GM18907 (cell line): ENCODE results near the gene CHMP4B.
"Not testable (repeated sequence)": the region's sequence is repeated elsewhere in the genome, so short reads cannot be mapped to it uniquely, and the experiment has no call there.

Experiments
- ATAC-seq: cut with Tn5 transposase; IDR thresholded peaks from one replicate; pipeline ENCODE4 v1.9.1; 2021; ENCODE audit warnings: mild to moderate bottlenecking, moderate library complexity; ENCODE audit not compliant: unreplicated experiment

CHMP4B gene

DNA sequence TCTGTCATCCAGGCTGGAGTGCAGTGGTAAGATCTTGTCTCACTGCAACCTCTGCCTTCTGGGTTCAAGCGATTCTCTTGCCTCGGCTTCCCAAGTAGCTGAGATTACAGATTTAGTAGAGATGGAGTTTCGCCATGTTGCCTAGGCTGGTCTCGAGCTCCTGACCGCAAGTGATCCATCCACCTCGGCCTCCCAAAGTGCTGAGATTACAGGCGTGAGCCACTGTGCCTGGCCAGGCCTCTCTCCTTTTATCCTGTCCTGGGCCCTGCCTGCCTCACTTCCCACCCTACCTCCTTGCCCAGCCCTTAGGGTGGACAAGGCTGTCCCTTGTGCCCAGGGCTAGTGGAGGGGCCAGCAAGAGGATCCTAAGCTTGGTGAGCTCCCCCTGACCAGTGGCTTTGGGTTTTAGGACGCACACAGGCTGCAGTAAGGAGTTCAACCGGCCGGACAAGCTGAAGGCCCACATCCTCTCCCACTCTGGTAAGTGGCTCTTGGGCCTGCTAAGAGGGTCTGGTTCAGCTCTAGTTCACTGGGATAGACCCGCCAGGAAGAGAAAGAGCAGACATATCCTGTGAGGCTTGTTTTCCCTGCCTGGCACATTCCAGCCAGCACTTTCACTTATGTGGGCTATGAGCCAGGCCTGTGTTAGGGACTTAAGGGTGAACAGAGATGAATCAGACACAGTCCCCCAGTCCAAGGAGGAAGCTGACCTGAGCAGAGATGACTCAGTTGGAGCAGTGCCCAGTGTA is 21.9 kb upstream of the CHMP4B start:
- no peak for ATAC-seq

DNA sequence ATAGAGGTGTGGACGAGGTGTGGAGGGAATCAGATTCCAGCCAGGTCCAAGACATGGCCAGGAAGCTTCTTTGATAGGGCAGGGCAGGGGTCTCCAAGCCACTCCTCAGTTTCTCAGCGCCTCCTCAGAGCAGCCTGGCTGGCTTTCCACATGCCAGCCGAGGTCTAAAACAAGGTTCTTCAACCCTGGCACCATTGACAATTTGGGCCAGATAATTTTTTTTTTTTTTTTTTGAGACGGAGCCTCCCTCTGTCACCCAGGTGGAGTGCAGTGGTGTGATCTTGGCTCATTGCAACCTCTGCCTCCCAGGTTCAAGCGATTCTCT is 21.3 kb upstream of the CHMP4B start:
- ATAC-seq, result no peak

- no peak for ATAC-seq
Measured at GRCh38 chr20:33790566-33790965, 20.6 kb upstream of the CHMP4B start.

- ATAC-seq, result no peak
Measured at GRCh38 chr20:33791021-33791420, 20.1 kb upstream of the CHMP4B start.

DNA sequence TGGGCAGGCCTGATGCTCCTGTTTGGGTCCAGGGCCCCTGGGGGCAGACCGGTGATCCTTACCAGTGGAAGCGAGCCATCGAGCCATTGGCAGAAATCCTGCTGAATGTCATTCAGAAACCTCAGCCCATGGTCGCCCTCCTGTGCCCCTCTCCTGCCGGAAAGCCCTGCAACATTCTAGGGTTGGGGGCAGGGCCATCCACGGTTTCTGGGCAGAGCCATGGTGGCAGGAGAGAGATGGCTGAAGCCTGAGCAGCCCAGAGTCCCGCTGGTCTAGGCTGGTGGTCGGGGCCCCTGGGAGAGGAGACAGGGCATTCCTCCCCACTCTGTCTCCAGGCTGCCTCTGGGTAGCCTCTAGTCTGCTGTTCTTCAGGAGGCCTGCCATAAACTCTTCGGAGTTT is 19.6 kb upstream of the CHMP4B start:
- ATAC-seq, result no peak

GRCh38 chr20:33791959-33792597 is 19.1 kb upstream of the CHMP4B start:
- no peak for ATAC-seq

GRCh38 chr20:33792598-33792989 is 18.6 kb upstream of the CHMP4B start:
- ATAC-seq, result not testable (repeated sequence)

DNA sequence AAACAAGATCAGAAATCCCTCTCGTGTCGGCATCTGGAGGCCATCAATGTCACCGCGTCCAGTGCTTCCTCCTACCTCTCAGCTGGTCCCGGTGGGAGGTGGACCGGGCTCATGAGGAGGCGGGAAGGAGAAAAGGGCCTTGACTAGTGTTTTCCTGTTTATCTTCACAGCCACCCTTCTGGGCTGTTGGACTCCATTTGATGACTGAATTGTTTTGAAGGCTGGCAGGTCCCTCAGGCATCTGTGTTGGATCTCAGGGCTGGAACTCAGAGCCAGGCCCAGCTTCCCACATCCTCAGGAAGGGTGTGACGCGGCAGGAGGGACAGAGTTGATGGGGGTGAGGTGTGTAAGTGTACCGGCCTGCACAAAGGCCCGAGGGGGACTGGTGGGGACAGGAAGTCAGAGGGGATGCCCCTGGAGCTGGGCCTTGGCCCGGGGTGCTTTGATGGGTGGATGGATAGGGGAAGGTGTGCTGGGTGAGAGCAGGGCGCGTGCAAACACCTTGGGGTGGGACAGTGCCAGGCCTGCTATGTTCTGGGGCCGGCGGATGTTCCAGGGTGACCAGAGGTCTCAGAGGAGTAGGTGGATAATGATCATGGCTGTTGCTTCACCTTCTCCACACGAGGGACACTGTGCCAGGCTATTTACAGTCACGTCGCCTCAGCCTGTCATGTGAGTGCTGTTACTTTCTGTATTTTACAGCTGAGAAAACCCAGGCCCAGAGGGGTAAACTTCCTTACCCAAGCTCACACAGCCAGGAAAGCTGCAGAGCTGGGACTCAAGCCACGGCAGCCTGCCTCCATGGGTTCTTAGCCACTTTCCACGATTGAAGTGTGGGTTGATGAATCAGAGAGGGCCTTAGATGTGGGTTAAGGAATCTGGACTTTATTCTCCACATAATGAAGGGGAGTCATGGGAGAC is 17.9 kb upstream of the CHMP4B start:
- no peak for ATAC-seq

DNA sequence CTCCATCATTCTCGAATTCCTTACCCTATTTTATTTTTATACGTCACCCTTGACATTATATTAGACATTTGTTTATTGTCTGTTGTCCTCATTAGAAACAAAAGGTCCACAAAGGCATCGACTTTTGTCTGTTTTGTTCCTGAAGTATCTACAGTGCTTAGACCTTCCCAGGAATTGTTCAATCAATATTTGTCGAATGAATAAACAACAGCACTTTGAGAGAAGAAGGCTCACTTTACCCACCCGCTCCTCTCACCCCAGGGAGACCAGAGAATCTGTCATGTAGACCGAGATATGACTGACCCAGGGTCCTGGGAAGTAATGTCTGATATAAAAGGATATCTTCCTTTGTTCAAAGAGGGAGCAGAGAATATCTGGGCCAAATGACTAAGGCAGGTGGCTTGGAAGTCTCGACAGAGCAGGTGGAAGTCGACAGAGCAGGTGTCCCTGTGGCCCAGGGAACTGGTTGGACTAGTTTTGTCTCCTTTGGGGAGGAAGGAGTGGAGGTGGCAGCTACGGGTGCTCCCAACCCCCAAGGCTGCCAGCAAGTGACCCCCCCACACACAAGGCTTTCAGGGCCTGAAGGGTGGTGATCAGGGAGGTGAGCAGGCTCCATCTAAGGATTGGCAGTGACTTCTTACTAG is 14.8 kb upstream of the CHMP4B start:
- ATAC-seq, result no peak

DNA sequence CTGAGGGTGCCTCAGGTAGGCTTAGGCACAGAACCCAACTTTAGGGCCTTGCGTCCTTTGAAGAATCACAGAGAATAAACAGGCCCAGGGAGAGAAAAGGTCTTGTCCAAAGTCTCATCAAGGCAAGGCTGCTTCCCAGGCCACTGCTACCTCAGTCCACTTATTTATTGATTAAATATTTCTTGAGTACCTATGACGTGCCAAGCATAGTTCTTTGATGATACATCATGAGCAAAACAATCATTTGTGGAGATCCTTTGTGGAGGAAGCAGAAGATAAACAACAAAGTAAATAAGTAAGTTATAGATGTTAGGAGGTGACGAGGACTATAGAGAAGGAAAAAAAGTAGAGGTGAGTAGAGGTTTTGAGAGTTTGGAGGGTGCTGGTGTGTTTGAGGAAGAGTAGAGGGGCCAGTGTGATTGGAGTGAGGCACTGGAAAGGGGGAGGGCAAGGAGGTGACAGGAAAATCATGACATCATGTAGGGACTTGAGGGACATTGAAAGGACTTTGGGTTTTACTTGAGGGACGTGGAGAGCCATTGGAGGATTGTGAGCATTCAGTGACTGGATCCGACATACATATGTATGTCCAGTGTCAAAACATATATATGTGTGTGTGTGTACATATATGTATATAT is 14.1 kb upstream of the CHMP4B start:
- no peak for ATAC-seq

DNA sequence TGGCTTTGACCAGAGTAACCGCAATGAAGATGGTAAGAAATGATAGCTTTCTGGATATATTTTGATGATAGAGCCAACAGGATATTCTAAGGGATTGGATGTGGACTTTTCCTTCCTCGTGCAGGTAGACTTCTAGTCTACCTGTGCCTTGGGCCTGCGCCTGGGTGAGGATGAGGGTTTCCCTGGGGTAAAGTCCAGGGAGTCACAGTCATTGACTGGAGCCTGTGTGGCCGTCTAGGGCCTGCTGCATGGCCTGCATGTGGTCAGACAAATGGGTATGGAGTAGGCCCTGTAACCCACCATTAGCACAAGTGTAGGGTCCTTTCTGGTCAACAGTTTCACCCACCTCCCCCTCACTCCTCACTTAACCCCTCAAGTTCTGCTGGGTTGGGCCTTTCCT is 12.7 kb upstream of the CHMP4B start:
- ATAC-seq, result no peak

- ATAC-seq, result no peak
Measured at GRCh38 chr20:33803921-33804337, 7.2 kb upstream of the CHMP4B start.

GRCh38 chr20:33808388-33808787 is 2.8 kb upstream of the CHMP4B start:
- no peak for ATAC-seq

GRCh38 chr20:33810259-33810658 is 889 bp upstream of the CHMP4B start:
- ATAC-seq, result no peak

- ATAC-seq, result peak; percentile 19
Measured at GRCh38 chr20:33811776-33812151, 616 bp downstream of the CHMP4B start.

GRCh38 chr20:33812152-33812849 is 1.2 kb downstream of the CHMP4B start:
- no peak for ATAC-seq

GRCh38 chr20:33812908-33813462 is 1.8 kb downstream of the CHMP4B start:
- no peak for ATAC-seq

GRCh38 chr20:33814238-33814712 is 3.1 kb downstream of the CHMP4B start:
- ATAC-seq, result no peak

- ATAC-seq, result no peak
Measured at GRCh38 chr20:33815671-33816070, 4.5 kb downstream of the CHMP4B start.

DNA sequence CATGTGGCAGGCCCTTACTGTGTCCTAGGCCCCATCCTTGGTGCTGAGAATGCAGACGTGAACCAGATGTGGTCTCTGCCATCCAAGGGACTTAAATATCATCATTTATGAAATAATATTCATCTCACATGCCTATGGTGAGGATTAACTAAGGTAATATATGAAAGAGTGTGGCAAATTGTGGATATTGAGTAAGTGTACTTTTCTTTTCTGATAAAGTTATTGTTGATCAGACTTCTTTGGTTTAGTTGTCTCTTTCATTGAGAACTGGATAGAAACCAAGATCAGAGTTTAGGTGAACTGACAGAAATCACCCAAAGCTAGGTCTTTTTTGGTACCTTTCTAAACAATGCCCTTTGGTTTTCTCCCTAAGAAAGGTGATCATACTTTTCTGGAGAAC is 5.0 kb downstream of the CHMP4B start:
- no peak for ATAC-seq
